Hematopoietic multipotent progenitor cell (in vitro differentiated cells): ENCODE results near the gene ITIH3. TPM values are rescaled to one million over a fixed set of nuclear protein-coding genes. Genes with fewer than 3 reads are reported as not detected.

Source experiments
- DNase-seq, 3 donors: peaks; one replicate each; pipeline ENCODE4 v3.0.0-alpha.2; 2011 to 2015; ENCODE audit warnings: low read depth in 2 of 3, low spot score in 2 of 3
- total RNA-seq: library from RNA; depleted of rRNA; stranded (reverse); fragments of >200 nt; gene quantifications from one replicate; pipeline ENCODE4 v1.2.3, GENCODE V29; 2012

ITIH3 gene
- total RNA-seq, 1 donor = not detected

DNA sequence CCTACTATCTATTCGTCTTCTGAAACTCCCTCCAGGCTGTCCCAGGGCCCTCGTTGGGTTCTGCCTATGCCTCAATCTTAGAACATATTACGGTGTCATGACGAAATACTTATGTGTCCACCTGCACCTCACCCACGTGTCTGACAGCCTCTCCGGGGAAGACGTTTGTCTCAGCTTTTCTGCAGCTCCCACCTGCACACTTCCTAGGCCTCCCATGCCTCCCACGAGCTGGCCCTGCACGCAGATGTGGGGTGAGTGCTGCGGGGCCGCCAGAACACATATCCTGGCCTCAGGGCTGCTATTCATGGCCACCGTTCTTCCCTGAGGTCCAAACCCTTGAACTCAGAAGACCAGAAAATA, 47.4 kb downstream of the ITIH3 start:
- no peak for DNase-seq

DNA sequence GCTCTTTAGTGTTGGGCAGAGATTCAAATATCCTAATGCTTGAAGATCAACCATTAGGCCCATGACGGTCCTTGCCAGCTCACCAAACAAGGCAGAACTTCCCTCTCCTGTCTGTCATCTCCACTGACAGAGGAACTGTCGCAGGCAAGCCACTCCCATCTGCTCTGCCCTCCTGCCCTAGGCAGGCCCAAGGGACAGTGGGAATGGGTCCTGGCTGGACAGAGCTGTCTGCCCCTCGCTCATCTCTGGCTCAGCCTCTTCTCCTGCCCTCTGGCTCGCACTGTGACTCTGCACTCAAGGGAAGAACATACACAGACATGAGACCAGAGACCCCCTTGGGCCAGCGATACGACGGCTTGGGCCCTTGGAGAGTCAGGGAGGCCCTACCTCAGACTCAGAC, 47.8 kb downstream of the ITIH3 start:
- DNase-seq = no peak

DNA sequence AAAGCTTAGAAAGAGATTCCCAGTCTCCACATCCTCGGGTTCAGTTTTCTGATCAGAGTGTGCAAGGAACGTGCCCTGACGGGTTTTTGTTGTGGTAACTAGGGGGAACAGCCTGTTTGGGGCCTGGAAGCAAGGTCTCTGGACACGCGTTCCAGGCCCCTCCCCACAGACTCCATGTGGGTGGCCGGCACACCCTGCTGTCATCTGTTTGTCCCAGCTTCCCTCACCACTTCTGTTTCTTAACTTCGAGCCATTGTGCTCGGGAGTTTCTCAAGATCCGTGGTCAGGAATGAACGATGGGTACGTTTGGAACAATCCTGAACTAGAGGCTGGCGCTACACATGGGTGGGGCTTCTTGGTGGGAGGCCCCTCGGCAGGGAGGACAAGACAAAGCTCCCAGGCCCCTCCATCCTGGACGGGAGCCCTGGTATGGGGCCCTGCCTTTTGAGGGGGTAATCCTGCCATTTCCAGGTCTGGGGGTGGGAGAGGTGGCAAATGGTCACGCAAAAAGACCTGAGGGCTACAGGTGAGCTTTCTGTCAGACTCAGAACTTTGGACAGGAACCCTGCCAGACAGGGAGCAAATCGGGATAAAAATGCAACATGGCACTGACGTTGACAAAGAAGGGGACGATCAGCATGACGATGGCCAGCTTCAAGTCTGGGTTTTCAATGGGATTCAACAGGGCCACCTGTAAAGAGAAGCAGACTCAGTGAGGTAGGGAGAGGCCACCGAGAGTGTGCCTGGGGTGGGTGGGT, 48.7 kb downstream of the ITIH3 start:
- DNase-seq = no peak

DNA sequence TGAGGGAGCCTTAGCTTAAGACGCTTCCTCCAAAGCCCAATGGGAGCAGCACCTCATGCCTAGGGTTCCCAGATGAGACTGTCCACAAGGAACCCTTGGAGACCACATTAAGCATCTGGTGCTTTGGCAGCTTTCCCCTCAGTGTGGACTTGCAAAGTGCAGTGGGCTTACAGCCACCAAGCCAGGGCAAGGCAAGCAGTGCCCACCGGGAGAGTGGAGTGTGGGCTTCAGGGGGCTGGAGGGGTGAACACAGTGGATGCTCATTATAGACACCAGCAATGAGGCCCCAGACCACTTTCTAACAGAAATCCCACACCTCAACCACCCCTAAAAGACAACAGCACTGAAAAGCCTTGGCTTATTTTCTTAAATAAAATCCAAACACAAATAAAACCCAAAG, 49.3 kb downstream of the ITIH3 start:
- no peak for DNase-seq

DNA sequence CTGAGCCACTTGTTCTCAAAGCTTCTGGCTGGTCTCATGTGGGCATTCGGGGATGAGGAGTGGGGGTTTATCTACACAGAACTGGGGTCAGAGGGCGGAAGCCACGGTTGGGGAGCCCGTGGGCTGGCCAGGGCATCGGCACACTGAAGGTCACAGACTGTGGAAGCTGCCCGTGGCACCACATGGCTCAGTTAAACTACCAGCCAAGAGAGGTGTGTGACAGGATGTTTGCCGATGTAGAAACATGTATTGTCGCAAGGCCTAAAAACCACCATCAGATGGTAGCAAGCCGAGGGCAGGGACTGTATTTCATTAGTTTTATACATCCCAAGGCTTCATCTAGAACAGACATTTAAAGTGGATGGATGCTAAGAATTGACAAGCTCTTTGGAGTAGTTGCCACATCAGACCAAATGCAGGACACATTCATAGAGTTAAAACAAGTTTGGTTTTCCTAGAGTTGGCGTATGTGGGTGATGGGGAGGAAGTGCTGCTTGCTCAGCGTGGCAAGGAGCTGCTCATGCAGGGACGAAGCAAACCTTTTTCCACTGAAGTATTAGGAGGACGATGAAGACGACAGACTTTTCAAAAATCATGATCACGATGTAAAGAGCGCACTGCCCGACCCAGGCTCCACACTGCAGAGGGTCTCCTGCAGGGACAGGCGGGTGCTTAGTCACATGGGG, 49.8 kb downstream of the ITIH3 start:
- DNase-seq = no peak

DNA sequence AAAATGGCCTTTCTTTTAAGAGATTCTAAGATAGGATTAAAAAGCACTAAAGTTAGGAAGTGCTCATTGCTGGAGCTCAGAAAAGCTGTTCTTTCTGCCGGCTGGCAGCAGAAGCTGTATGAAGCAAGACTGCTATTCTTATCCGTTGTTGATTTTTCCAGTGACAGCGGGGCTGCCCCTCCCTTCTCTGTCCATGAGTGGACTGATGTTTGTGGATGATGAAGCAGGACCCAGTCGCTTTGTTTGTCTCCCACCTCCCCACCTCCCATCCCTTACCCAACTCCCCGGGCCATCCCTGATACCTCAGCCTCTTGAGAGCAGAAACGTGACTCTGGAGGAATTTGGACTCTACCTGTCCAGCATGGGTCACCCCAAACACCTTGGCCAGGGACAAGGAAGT, 50.6 kb downstream of the ITIH3 start:
- DNase-seq = no peak

DNA sequence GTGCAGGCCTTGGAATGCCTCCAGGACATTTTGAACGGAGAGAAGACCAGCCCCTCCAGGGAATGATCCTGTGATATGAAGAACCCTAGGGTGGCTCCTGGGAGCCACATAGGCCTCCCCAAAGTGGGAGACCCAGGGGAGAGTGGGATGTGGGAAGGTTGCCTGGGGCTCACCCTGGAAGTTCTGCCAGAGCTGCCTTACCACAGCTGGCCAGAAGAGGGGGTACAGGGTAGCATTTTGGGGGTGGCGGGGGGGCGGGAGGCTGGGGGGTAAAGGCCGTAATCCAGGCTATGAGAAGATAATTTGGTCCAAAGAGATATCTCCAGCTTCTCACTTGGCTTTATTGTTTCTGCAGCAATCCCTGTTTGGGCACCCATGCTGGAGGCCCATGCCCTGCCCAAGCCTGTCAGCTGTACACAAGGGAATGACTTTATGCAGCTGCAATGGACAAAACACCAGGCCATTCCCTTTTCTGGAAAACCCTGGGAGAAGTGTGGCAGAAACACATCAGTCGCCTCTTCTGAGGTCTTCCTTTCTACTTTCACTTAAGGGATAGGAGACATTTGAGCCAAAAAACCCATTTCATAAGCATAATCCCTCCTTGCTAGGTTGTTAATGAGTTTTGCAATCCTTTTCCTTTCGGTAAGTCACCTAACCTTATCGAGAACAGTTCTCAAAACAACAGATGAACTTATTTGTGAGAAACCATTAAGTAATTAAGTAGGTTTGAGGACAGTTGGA, 51.3 kb downstream of the ITIH3 start:
- DNase-seq = peak in 2 of 3 donors; percentile 9 to 13

DNA sequence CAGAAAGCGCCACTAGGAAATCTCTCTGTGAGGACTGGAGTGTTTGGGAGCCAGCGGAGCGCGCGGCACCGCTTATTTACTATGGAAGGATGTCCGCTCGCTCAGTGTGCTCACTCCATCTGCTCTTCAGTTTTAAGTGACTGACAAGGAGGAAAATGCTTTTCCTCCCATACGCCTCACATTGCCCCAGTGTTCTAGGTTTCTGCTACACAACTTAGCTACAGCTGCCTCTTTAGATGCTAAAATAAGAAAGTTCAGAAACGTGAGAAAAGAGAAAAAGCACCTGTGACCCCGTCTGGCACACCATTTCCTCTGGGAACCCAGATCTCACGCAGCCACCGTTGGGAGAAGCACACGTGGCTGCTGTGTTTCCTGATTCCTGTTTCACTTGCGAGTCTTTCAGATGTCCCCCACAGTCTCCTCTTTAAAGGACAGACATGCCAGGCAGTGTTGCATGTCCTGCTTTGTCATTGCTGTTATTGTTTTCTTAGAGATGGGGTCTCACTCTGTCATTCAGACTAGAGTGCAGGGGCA, 51.9 kb downstream of the ITIH3 start:
- no peak for DNase-seq

DNA sequence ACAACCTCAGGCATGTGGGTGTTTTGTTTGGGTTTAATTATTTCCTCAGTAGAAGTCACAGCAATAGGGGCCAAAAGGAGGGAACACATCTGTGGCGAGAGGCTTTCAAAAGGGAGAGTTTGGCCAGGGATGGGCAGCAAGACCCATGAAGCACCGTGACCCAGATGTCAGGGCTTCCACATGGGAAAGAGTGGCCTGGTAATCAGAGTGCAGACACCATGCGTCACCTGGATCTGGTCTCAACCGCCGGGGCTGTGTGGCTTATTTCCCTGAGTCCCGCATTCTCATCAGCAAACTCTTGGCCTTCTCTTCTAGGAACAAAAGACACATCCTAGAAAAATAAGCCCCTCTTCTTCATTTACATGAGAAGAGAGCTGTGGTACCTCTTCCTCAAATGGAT, 52.6 kb downstream of the ITIH3 start:
- DNase-seq = no peak

DNA sequence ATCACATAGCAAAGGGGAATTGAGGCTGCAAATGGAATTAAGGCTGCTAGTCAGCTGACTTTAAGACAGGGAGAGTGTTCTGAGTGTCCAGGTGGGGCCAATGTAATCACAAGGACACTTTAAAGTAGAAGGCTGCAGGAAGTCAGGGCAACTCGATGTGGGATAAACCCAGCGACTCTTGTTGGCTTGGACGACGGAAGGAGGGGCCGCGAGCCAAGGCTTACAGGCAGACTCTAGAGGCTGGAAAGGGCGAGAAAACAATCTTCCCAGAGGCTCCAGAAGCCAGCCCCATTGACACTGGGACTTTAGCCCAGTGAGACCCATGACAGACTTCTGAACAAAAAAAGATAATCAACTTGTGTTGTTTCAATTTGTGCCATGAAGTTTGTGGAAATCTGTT, 53.1 kb downstream of the ITIH3 start:
- no peak for DNase-seq

DNA sequence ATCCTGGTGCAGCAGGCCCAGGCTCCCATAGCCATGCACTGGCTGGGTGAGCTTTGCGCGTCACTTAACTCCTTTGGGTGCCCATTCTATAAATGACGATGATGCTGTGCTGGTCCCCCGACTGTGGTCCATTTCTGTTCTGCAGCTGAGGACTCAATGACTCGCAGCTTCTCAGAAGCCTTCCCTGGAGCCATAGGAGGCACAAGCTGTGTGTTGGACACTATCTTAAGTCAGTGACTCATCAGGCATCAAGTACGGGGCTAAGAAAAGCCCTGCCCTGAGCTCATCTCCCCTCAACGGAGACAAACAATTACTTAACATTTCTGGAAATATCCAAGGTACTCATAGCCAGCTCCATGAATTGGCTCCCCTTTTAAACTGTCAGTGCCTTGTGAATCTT, 54.0 kb downstream of the ITIH3 start:
- DNase-seq = no peak

DNA sequence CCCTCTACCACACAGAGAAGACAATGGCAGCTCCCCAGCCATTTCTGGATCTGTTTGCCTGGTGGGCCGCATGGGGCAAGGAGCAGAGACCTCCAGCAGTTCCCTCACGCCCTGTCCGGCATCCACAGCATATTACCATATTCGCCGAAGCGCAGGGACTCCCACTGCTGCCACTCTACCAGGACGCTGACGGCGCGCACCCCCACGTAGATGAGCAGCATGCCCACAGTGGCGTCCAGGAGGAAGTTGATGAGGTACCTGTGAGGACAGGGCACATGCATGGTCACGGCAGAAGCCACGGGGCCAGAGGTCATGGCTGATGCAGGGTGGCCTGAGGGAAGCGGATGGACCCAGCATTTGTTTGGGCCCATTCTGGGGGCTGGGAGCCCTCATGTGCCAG, 55.1 kb downstream of the ITIH3 start:
- DNase-seq = no peak

DNA sequence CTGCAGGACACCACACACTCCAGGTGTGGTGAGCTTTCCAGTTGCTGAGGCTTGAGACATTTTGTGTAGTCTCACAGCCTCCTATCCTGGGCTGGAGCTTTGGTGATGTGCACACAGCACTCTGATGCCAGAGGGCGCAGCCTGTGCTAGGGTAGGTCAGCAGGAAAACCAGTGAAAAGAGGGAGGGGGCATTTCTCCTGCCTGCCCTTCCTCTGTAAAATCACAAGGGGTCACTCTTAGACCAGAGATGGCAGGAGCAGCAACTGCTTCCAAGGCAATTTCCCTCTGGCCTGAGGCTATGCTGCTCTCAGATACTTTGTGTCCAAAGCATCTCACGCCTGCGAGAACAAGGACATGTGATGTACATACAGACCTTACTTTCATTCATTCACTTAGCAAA, 56.8 kb downstream of the ITIH3 start:
- peak in 2 of 3 donors; percentile 51 to 67 for DNase-seq

DNA sequence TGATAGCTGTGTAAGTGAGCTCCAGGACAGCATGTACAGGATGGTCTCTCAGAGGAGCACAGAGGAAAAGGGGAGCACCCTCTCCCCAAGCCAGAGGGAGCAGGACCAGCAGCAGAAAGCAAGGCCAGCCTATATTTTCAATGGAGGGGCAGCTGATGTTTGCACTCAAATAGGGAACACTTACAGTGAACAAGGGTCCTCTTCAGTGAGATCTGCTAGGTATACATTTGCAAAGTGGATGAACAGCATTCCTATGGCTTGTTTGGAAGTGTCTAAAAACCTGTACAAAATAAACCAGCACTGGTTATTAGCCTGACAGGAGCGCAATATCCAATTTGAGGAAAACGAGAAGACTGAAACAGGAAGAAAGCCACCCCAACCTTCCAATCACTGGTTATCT, 57.8 kb downstream of the ITIH3 start:
- no peak for DNase-seq

DNA sequence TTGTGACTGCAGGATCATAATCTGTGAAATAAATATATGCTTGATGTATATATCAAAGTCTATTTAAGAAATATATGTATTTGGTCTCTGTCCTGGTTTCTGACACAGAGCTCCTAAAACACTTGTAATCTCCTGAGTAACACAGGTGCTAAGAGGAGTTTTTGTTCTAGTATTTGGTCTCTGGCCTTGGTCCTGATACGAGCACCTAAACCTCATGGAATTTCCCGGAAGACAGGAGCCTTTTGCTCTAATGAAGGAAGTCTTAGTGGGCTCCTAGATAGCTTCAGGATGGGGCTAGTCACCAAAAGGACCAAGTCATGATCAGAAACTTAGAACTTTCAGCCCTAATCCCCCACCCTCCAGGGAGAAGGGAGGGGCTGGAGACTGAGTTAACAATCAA, 59.4 kb downstream of the ITIH3 start:
- no peak for DNase-seq

DNA sequence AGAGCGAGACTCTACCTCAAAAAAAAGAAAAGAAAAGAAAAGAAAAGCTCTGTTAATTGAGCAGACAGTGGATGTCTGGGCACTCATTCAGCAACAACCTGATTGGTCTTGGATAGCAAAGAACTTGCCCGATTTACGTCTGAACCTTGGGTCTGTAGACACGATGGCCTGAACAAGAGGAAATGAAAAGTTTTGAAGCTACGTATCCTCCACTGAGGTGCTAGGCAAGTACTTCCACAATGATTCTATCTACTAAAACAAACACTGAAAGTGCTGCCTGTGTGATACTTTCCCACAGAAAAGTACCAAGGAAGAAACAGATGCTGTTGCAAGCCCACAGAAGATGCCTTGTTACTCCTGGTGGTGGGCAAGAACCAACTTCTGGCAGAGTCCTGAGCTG, 62.1 kb downstream of the ITIH3 start:
- DNase-seq = no peak

DNA sequence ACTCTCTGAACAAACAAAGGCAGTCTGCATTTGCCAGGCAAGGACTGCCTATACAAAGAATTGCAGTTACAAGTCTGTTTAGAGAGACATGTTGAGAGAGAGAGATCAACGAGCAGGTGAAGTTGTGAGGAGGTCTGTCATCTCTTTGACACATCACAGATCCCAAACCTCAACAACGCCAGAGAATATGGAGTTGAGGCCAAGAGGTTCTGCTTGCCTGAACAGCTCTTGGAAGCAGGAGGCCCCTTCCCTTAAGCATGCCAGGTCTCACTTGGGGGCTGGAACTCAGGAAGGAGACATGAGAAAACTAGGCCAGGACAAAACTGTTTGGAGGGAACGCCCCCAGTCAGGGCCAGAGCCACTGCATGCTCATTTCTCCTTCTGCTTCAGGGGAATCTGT, 62.5 kb downstream of the ITIH3 start:
- DNase-seq = no peak

DNA sequence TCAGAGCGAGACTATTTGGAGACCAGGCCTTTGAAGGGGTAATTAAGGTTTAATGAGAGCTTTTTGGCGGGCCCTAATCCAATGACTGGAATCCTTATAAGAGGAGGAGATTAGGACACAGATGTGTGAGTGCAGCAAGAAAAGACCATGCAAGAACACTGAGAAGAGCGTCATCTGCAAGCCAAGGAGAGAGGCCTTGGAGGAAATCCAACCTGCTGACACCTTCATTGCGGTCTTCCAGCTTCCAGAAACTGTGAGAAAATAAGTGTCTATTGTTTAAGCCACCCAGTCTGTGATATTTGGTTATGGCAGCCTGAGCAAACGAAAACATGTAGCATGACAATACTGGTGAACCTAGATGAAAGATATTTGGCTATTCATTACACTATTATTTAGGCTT, 63.3 kb downstream of the ITIH3 start:
- no peak for DNase-seq
